Activated CD4-positive, CD25-positive, alpha-beta regulatory T cell (primary cell): ENCODE measurements around the gene AP2A1.

Experiments
- DNase-seq, 4 experiments: peaks; one replicate each; lab custom pipeline; 2025; lab: John Stamatoyannopoulos, UW

AP2A1 gene

DNA sequence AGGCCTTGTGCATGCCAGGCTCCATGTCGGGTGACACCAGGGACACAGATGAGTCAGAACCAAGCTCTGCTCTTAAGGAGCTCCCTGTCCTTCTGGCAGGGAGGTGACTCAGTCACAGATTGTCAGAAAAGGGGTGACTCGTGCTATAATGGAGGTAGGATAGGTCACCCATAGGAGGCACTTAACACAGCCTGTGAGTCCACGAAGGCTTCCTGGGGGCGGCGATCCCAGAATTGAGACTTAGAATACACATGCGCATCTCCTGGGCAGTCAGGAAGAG is 26.7 kb downstream of the AP2A1 start:
- no peak for DNase-seq

DNA sequence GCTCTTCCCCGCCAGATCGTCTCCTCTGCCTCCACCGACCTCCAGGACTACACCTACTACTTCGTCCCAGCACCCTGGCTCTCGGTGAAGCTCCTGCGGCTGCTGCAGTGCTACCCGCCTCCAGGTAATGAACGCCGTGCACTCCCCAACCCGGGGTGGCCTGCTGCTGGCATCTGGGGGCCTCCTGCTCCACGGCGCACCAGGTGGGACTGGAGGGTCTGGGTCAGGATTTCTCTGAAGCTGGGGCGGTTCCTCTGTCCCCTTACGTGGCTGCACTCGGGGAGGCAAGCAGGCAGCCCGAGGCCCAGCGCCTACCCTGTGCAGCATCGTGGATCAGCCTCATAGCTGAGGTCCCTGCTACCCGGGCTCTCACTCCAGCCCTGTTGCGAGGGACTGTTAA is 28.8 kb downstream of the AP2A1 start:
- DNase-seq: no peak

DNA sequence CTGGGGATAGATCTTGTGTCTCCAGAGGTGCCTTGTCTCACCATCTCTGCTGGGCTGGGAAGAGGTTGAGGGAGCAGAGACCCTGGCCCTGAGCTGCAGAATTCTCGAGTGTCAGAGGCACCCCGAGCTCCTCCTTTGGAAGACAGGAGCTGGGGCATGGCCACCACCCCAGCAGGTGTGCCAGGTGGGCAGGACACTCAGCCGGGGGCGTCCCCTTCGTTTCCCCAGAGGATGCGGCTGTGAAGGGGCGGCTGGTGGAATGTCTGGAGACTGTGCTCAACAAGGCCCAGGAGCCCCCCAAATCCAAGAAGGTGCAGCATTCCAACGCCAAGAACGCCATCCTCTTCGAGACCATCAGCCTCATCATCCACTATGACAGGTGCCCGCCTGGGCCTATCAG is 31.8 kb downstream of the AP2A1 start:
- no peak for DNase-seq

DNA sequence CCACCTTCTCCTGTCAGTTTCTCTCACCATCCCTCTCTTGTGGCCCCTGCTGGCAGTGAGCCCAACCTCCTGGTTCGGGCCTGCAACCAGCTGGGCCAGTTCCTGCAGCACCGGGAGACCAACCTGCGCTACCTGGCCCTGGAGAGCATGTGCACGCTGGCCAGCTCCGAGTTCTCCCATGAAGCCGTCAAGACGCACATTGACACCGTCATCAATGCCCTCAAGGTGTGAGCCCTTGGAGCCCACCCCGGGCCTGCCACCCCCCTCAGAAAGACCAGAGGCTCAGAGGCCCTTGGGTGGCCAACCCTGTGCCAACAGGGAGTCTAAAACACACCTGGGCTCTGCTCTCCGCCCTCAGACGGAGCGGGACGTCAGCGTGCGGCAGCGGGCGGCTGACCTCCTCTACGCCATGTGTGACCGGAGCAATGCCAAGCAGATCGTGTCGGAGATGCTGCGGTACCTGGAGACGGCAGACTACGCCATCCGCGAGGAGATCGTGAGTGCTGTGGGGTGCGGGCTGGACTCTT is 32.5 kb downstream of the AP2A1 start:
- no peak for DNase-seq

DNA sequence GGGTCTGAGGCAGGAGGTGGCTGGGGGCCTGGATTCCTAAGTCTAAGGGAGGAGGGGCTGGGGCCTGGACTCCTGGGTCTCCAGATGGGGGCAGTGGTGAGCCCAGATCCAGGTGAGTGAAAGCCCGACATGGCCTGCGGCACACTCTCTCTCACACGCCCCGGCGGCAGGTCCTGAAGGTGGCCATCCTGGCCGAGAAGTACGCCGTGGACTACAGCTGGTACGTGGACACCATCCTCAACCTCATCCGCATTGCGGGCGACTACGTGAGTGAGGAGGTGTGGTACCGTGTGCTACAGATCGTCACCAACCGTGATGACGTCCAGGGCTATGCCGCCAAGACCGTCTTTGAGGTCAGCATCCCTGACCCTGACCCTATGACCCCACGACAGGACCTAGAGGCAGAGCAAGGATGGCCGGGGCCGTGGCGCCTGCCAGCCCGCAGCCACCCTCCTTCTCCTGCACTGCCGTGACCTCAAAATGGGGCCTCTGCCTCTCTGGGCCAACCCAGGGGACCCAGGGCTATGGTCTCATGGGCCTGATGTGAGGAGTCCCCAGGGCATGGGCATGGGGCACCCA is 33.1 kb downstream of the AP2A1 start:
- DNase-seq: no peak

DNA sequence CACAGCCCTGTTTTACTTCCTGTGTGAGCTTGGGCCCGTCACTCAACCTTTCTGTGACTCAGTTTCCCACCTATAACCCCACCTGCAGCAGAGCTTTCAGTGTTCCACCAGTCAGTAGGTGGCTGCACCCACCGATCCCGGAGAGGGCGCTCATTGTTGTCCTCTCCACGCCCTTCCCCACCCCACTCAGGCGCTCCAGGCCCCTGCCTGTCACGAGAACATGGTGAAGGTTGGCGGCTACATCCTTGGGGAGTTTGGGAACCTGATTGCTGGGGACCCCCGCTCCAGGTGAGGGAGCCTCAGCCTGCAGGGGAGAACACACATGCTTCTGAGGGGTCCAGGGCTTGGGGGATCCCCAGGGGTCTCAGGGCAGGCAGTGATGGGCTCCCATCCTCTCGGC is 34.0 kb downstream of the AP2A1 start:
- no peak for DNase-seq

DNA sequence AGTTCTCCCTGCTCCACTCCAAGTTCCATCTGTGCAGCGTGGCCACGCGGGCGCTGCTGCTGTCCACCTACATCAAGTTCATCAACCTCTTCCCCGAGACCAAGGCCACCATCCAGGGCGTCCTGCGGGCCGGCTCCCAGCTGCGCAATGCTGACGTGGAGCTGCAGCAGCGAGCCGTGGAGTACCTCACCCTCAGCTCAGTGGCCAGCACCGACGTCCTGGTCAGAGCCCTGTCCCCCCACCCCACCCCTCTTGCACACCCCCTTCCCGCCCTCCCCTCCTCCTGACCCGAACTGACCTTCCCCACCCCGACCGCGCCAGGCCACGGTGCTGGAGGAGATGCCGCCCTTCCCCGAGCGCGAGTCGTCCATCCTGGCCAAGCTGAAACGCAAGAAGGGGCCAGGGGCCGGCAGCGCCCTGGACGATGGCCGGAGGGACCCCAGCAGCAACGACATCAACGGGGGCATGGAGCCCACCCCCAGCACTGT is 34.6 kb downstream of the AP2A1 start:
- no peak for DNase-seq

DNA sequence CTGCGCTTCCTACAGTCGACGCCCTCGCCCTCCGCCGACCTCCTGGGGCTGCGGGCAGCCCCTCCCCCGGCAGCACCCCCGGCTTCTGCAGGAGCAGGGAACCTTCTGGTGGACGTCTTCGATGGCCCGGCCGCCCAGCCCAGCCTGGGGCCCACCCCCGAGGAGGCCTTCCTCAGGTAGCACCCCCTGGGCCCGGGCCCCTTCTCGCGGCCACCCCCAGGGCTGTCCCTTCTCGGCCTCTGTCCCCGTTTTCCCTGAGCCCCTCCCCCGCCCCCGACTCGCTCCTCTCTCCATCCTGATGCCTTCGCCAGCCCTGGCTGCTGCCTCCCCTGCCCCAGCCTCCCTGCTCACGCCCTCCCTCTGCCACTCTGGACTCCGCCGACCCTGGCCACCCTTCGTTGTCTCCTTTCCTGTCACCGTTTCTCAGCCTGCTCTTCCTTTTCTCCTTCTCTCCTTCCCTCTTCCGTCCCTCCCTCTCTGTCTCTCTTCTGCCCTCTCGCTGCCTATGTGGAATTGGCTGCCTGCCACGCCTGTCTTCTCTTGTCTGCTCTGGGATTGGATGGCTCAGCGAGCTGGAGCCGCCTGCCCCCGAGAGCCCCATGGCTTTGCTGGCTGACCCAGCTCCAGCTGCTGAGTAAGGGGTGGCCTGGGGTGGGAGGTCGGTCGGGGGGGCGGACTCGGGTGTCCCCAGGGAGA is 35.3 kb downstream of the AP2A1 start:
- no peak for DNase-seq

DNA sequence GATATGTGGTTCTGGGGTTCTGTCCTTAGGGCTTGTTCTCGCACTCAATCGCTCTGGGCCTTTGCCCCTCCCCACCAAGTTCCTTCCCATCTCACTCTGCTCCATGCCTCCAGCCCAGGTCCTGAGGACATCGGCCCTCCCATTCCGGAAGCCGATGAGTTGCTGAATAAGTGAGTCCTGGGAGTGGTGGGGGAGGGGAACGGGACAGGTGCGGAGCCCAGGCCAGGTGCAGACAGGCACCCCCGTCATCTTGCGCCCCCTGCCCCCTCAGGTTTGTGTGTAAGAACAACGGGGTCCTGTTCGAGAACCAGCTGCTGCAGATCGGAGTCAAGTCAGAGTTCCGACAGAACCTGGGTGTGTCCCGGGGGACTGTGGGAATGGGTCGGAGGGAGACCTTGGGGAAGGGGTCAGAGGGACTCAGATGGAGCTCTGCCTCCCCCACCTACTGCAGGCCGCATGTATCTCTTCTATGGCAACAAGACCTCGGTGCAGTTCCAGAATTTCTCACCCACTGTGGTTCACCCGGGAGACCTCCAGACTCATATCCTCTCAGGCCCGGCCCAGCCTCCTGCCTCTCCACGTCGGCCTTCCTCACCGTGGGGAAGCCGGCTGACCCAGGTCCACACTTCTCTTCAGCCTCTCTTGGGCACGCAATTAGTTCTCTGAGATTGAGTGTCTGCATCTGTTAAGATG is 36.2 kb downstream of the AP2A1 start:
- DNase-seq: no peak

DNA sequence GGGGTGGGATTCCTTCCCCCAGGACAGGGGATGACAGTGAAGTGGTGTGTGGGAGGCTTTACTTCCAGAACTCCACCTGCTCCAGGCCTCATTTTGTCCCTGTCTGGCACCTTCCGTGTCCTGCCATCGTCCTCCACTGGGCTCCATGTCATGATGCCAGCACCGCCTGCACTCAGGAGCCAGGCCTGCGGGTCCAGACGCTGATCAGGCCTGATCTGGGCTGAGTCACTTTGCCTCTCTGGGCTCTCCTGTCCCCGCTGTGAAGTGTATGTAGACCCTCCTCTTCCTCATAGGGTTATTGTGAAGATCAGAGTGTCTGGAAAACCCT is 36.7 kb downstream of the AP2A1 start:
- no peak for DNase-seq

DNA sequence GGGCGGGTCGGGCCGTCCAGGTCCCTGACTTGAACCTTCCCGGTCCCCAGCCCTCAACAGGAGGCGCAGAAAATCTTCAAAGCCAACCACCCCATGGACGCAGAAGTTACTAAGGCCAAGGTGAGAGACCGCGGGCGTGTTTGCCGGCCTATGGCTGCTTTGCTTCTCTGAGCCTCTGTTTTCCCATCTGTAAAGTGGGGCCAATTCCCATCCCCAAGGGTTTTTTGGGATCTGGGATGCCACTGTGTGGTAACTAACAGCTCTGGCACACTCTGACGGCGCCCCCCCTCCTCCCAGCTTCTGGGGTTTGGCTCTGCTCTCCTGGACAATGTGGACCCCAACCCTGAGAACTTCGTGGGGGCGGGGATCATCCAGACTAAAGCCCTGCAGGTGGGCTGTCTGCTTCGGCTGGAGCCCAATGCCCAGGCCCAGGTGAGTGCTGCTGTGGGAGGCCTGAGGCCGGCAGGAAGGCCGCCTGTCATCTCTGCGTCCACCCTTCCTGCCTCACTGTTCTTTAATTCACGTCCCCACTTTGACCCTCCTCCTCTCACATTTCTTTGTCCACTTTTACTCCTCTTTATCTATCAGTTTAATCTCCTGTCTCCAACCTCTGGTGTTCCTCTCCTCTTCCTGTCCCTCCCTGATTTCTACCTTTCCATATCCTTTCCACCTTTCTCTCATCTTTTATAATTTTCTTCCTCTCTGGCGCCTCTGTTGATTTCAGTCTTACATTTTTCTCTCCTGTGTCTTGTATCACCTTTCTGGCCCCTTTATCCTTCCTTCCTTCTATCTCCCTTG is 39.2 kb downstream of the AP2A1 start:
- DNase-seq: no peak

DNA sequence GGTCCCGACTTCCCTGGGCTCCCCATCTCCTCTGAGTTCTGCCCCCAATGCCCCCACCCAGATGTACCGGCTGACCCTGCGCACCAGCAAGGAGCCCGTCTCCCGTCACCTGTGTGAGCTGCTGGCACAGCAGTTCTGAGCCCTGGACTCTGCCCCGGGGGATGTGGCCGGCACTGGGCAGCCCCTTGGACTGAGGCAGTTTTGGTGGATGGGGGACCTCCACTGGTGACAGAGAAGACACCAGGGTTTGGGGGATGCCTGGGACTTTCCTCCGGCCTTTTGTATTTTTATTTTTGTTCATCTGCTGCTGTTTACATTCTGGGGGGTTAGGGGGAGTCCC is 39.8 kb downstream of the AP2A1 start:
- DNase-seq: no peak

DNA sequence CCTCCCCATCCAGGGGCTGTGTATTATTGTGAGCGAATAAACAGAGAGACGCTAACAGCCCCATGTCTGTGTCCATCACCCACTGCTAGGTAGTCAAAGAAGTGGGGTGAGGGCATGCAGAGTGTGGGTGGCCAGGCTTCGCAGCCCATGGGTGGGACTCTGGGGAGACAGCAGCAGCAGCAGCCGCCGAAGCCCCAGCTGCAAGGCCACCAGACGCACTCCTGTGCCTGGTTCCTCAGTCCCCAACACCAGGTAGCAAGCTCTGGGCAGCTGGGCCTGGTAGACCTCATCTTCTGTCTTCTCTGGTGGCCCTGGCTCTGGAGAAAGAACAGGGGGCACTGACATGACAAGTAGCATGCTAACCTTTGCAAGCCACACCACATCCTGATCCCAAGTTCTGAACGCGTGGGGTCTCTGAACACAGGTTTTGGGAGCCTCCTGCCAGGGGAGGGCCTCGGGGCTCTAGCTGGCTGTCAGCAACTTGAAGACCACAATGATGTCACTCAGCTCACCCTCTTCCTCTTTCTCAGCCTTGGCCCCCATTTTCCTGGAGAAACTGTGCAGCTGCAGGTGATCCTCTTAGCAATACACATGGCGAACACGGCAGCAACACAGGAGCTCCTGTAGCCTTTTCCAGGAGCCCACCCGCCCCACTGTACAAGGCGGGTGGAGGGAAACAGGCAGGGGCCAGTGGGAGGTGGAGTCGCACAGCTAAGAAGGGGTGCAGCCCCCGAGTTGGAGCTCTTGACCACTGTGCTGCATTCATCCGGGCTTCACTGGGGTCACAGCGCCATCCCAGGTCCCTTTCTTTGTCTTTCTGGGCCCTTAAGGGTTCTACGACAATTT is 40.5 kb downstream of the AP2A1 start:
- no peak for DNase-seq

DNA sequence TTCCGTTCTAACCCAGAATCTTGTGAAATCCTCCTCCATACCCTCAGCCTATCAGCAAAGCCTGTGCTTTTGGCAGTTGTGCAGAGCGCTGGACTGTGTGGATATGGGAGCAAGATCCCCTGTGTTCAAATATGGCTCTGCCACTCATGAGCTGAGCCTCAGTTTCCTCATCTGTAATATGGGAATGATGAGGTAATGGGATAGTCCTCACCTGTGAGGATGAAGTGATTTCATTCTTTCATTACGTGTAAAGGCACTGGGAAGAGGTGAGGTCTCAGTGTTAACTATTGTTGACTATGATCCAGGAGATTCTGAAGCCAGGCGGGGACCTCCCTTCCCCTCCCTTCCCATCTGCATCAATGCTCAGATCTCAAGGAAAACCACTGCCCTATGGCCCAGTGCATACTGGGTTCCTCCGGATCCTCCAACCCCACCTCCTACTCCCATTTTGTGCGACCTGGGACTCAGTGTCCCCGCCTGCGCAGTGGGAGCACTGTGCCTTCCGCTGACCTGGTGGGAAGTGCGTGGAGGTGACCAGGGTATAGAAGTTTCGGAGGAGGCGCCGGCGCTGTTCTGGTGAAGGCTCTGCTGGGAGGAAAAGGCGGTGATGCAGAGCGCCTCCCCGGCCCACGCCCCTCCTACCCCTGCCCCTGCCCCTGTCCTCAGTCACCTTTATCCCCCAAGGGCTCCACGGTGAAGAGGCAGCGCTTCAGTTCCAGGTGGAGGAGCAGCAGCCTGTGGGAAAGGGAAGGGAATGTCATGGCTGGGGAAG is 41.3 kb downstream of the AP2A1 start:
- DNase-seq: no peak

DNA sequence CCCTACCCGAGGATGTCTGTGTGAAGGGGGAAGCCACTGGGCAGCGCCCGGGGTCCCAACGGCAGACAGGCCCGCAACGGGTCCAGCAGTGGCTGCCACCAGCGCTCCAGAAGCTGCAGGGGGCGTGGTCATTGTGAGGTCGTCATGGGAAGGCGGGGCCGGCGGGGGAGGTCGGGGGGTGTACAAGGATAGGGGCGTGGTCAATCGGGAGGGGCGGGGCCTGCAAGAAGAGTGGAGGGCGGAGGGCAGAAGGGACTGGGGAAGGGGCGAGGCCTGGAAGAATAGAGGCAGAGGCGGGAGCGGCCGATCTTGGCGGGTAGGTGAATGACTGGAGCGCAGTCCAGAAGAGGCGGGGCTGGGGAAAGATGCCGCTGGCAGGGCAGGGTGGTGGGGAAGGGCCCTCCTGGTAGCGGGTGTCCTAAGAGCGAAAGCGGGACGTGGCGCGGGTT is 41.9 kb downstream of the AP2A1 start:
- peak; percentile 71 to 77 (median 75) for DNase-seq

DNA sequence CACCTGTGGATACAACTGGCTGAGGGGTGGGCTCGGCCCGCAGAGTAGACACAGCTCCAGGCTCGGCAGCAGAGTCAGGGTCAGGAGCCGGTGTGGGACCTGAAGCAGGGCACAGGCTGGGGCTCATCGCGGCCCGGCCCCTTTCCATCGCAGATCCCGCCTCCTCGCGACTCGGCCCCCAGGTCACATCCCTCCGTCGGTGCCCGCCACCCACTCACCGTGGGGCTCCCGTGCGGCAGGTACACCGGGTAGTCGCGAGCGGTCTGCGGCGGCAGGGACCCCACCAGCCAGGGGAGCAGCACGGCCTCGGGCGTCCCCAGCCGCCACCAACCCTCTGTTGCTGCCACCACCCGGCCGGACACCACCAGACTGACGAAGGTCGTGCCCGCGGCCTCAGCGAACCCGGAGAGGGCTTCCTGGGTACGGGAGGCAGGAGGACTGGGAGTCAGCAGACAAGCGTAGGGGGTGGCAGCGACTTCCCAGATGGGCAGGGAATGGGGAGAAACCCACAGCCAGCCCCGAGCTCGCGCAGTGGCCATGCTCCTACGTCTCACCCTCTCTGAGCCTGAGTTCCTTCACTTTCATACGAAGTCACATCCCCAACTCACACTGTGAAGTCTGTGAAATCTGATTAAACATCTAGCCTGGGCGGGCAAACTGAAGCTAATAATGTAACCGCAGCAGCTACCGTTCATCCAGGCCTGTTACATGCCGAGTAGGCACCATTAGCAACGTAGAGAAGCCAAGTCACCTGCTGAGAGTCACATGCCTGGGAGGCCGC is 42.5 kb downstream of the AP2A1 start:
- peak in 3 of 4 experiments; percentile 26 to 45 (median 34) for DNase-seq

DNA sequence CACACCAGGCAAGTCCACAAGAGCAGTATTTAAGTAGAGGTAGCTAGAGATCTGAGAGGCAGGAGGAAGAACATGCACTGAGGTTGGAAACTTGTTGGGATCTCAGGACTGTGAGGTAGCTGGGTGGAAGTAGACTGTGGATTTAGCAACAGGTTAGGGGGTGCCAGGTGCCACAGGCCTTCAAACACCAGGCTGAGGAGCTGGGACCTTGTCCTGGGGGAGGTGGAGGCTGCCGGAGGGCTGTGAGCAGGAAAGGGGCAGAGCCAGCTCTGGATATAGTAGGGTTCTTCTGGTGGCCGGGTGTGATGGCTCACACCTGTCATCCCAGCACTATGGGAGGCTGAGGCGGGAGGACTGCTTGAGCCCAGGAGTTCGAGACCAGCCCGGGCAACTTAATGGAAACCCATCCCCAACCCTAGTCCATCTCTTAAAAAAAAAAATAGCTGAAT is 43.2 kb downstream of the AP2A1 start:
- DNase-seq: no peak

DNA sequence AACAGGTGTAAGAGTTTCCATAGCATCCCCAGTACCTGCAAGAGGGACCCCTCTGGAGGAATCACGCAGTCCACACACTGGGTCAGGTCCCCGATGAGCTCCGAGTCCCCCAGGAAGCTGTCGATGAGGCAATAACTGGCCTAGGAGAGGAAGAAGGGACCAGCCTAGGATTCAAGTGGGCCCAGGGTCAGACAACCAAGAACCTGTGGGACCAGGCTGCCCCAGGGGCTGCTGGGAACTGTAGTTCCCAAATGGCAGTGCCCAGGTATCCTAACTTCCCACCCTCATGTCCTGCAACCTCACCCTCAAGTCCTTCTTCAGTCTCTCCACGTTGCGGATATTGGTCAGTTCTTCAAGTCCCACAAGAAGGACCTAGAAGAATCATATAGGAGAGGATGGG is 44.5 kb downstream of the AP2A1 start:
- DNase-seq: no peak

DNA sequence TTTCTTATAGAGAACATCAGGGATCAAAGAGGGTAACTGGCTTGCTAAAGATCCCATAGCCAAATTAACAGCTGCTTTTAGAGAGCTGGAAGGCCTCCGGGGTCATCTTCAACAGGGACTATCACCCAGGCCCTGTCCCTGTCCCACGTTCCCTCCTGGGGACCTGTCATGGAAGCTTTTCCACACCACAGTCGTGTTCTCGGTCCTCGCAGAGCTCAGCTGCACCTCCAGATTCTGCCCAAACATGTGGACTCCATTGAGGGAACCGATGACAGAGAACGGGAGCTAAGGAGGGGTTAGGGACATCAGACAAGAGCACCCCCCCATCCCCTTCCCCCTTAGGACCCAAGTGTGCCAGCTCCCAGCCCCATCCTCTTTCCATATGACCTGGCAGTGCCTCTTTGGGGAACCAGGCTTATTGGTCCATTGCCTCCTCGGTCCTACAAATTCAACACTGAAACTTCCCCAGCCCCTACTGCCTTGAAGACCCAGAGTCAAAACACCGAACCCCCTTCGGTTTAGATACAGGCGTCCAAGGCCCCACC is 45.7 kb downstream of the AP2A1 start:
- DNase-seq: no peak
